PC-3 (cell line): ENCODE data around the gene ADM5.

Experiments used
- CTCF ChIP-seq: fragments of 300-600 bp; sonication (generic); conservative IDR thresholded peaks from 2 replicates; pipeline ENCODE4 v1.5.1; 2017; ENCODE audit warnings: antibody characterized with exemption, low read depth, mild to moderate bottlenecking, low read length
- EZH2 ChIP-seq: fragments of 300-600 bp; sonication (generic); IDR thresholded peaks from one replicate; pipeline ENCODE4 v1.6.1; 2017; ENCODE audit warnings: antibody characterized with exemption, mild to moderate bottlenecking, low read length; ENCODE audit not compliant: unreplicated experiment

GRCh38 chr19:49667473-49667872, 21.9 kb upstream of the ADM5 start:
- TF ChIP-seq CTCF (no peak), EZH2 (no peak)
